Measurements from ENCODE around the gene CNTN2.

Gene CNTN2

GRCh38 chr1:205042911-205043806 lies at the start of gene CNTN2:
Gene CNTN2 (plus strand): TSS chr1:205043212. CDS start chr1:205053186, 9,974 bp downstream.
- no peak for DNase-seq (ENCODE audit: low spot score)

- no peak for DNase-seq (ENCODE audit: low spot score)
Observed at GRCh38 chr1:204994086-204994862, 48.7 kb upstream of the CNTN2 start.

- DNase-seq (ENCODE audit: low spot score): no peak
Observed at GRCh38 chr1:204996981-204997380, 46.0 kb upstream of the CNTN2 start.

- DNase-seq (ENCODE audit: low spot score): no peak
Observed at GRCh38 chr1:204997591-204998355, 45.2 kb upstream of the CNTN2 start.

- DNase-seq (ENCODE audit: low spot score): no peak
Observed at GRCh38 chr1:205001162-205001561, 41.9 kb upstream of the CNTN2 start.

- DNase-seq (ENCODE audit: low spot score): no peak
Observed at GRCh38 chr1:205002705-205003104, 40.3 kb upstream of the CNTN2 start.

GRCh38 chr1:205003358-205004131 lies 39.5 kb upstream of the CNTN2 start:
- no peak for DNase-seq (ENCODE audit: low spot score)

- DNase-seq (ENCODE audit: low spot score): no peak
Observed at GRCh38 chr1:205004351-205004750, 38.7 kb upstream of the CNTN2 start.

GRCh38 chr1:205008896-205009295 lies 34.1 kb upstream of the CNTN2 start:
- no peak for DNase-seq (ENCODE audit: low spot score)

GRCh38 chr1:205009670-205010069 lies 33.3 kb upstream of the CNTN2 start:
- DNase-seq (ENCODE audit: low spot score): no peak

GRCh38 chr1:205012391-205013140 lies 30.4 kb upstream of the CNTN2 start:
- DNase-seq (ENCODE audit: low spot score): no peak

GRCh38 chr1:205013683-205014367 lies 29.2 kb upstream of the CNTN2 start:
- DNase-seq (ENCODE audit: low spot score): no peak

GRCh38 chr1:205014783-205015182 lies 28.2 kb upstream of the CNTN2 start:
- no peak for DNase-seq (ENCODE audit: low spot score)

GRCh38 chr1:205015241-205015640 lies 27.8 kb upstream of the CNTN2 start:
- no peak for DNase-seq (ENCODE audit: low spot score)

- DNase-seq (ENCODE audit: low spot score): no peak
Observed at GRCh38 chr1:205016075-205016474, 26.9 kb upstream of the CNTN2 start.

- no peak for DNase-seq (ENCODE audit: low spot score)
Observed at GRCh38 chr1:205016584-205016983, 26.4 kb upstream of the CNTN2 start.

GRCh38 chr1:205017001-205017400 lies 26.0 kb upstream of the CNTN2 start:
- DNase-seq (ENCODE audit: low spot score): no peak

- no peak for DNase-seq (ENCODE audit: low spot score)
Observed at GRCh38 chr1:205017766-205018165, 25.2 kb upstream of the CNTN2 start.

- DNase-seq (ENCODE audit: low spot score): no peak
Observed at GRCh38 chr1:205018381-205018780, 24.6 kb upstream of the CNTN2 start.

GRCh38 chr1:205020466-205020865 lies 22.5 kb upstream of the CNTN2 start:
- no peak for DNase-seq (ENCODE audit: low spot score)
